WTC11 (cell line): Measurements from ENCODE around the gene FAM13C. TPM values are rescaled to one million over a fixed set of nuclear protein-coding genes. Genes with fewer than 3 reads are reported as not detected.

Experiments
- ATAC-seq: fragments of 200-7000 bp; cut with Tn5 transposase; 2 replicates; pipeline ENCODE4 v1.10.0; 2021; ENCODE audit warnings: mild to moderate bottlenecking, moderate library complexity
- CTCF ChIA-PET: fragments of 300-600 bp; sonication (Branson Sonifier 250); formaldehyde crosslinking; loops from one replicate; lab custom pipeline; 2021; ENCODE audit warnings: antibody characterized with exemption; lab: Charles Lee
- POLR2A ChIA-PET: fragments of 350-600 bp; sonication (Branson Sonifier 250); formaldehyde crosslinking; loops from one replicate; lab custom pipeline; 2021; ENCODE audit warnings: antibody characterized with exemption; lab: Charles Lee
- DNase-seq: peaks from one replicate; pipeline ENCODE4 v3.0.0; 2021; ENCODE audit warnings: low spot score
- H3K27ac Mint-ChIP-seq: 2 replicates; pipeline ENCODE4 v1.8.0; 2021; ENCODE audit warnings: mixed read lengths
- H3K27me3 Mint-ChIP-seq: 2 replicates; pipeline ENCODE4 v1.8.0; 2021; ENCODE audit warnings: low read depth, mild to moderate bottlenecking, moderate library complexity, mixed read lengths
- H3K36me3 Mint-ChIP-seq: 2 replicates; pipeline ENCODE4 v1.8.0; 2021; ENCODE audit warnings: mixed read lengths
- H3K4me1 Mint-ChIP-seq: 2 replicates; pipeline ENCODE4 v1.8.0; 2022; ENCODE audit warnings: mixed read lengths
- H3K4me3 Mint-ChIP-seq: 2 replicates; pipeline ENCODE4 v1.8.0; 2021; ENCODE audit warnings: mild to moderate bottlenecking, moderate library complexity, mixed read lengths
- H3K9me3 Mint-ChIP-seq: 2 replicates; pipeline ENCODE4 v1.8.0; 2021; ENCODE audit warnings: mixed read lengths
- ELF4 ChIP-seq: sonication (generic); formaldehyde crosslinking; IDR thresholded peaks from 2 replicates; pipeline ENCODE4 v1.8.1; 2022; ENCODE audit warnings: low read depth, mild to moderate bottlenecking, moderate library complexity, missing genetic modification reagents
- HMGA2 ChIP-seq: fragments of 250-450 bp; sonication (Bioruptor Pico); IDR thresholded peaks from 2 replicates; pipeline ENCODE4 v1.4.0; 2021; ENCODE audit warnings: mild to moderate bottlenecking, moderate library complexity
- JAZF1 ChIP-seq: fragments of 250-450 bp; sonication (Bioruptor Pico); IDR thresholded peaks from 2 replicates; pipeline ENCODE4 v1.9.0; 2021; ENCODE audit warnings: moderate library complexity, mild to moderate bottlenecking, inconsistent platforms
- JUN ChIP-seq: sonication (generic); formaldehyde crosslinking; IDR thresholded peaks from 2 replicates; pipeline ENCODE4 v1.8.0; 2023; ENCODE audit warnings: mild to moderate bottlenecking, missing genetic modification reagents
- MYBL2 ChIP-seq: sonication (generic); formaldehyde crosslinking; IDR thresholded peaks from 2 replicates; pipeline ENCODE4 v1.8.1; 2023; ENCODE audit warnings: mild to moderate bottlenecking, moderate library complexity, missing genetic modification reagents
- PRRX2 ChIP-seq: fragments of 250-450 bp; sonication (Bioruptor Pico); IDR thresholded peaks from 2 replicates; pipeline ENCODE4 v1.8.0; 2021; ENCODE audit warnings: mild to moderate bottlenecking
- TEAD1 ChIP-seq: sonication (generic); formaldehyde crosslinking; IDR thresholded peaks from 2 replicates; pipeline ENCODE4 v1.8.0; 2022; ENCODE audit warnings: mild to moderate bottlenecking, missing genetic modification reagents
- TEAD4 ChIP-seq: sonication (generic); formaldehyde crosslinking; IDR thresholded peaks from 2 replicates; pipeline ENCODE4 v1.8.0; 2022; ENCODE audit warnings: mild to moderate bottlenecking, missing genetic modification reagents
- TP53 ChIP-seq: sonication (generic); formaldehyde crosslinking; IDR thresholded peaks from 2 replicates; pipeline ENCODE4 v1.8.1; 2023; ENCODE audit warnings: mild to moderate bottlenecking, missing genetic modification reagents
- ZBTB21 ChIP-seq: sonication (generic); formaldehyde crosslinking; IDR thresholded peaks from 2 replicates; pipeline ENCODE4 v1.8.1; 2023; ENCODE audit warnings: mild to moderate bottlenecking, missing genetic modification reagents, borderline replicate concordance
- ZNF219 ChIP-seq: sonication (generic); formaldehyde crosslinking; IDR thresholded peaks from 2 replicates; pipeline ENCODE4 v1.8.0; 2023; ENCODE audit warnings: missing genetic modification reagents, mild to moderate bottlenecking, borderline replicate concordance
- ZNF317 ChIP-seq: sonication (generic); formaldehyde crosslinking; IDR thresholded peaks from 2 replicates; pipeline ENCODE4 v1.8.1; 2023; ENCODE audit warnings: low read depth, mild to moderate bottlenecking, moderate library complexity, missing genetic modification reagents, borderline replicate concordance
- ZNF671 ChIP-seq: fragments of 250-450 bp; sonication (Bioruptor Pico); IDR thresholded peaks from 2 replicates; pipeline ENCODE4 v1.8.0; 2021; ENCODE audit warnings: mild to moderate bottlenecking
- total RNA-seq: library from RNA; stranded (reverse); gene quantifications from 3 replicates; pipeline ENCODE4 v1.2.3, GENCODE V29; 2021
- TF ChIP-seq, protein P1 (sequence below): sonication (generic); formaldehyde crosslinking; conservative IDR thresholded peaks from 2 replicates; pipeline ENCODE4 v1.8.1; 2023; ENCODE audit warnings: mild to moderate bottlenecking, low read depth, missing genetic modification reagents, moderate library complexity
- TF ChIP-seq, protein P2 (sequence below): fragments of 250-450 bp; sonication (Bioruptor Pico); IDR thresholded peaks from 2 replicates; pipeline ENCODE4 v1.9.0; 2021; ENCODE audit warnings: mild to moderate bottlenecking, borderline replicate concordance
- TF ChIP-seq, protein P3 (sequence below): sonication (generic); formaldehyde crosslinking; IDR thresholded peaks from 2 replicates; pipeline ENCODE4 v1.8.0; 2022; ENCODE audit warnings: mild to moderate bottlenecking, missing genetic modification reagents
- TF ChIP-seq, protein P4 (sequence below): fragments of 250-450 bp; sonication (Bioruptor Pico); conservative IDR thresholded peaks from 2 replicates; pipeline ENCODE4 v1.9.0; 2021; ENCODE audit warnings: mild to moderate bottlenecking
- TF ChIP-seq, protein P5 (sequence below): sonication (generic); formaldehyde crosslinking; conservative IDR thresholded peaks from 2 replicates; pipeline ENCODE4 v1.8.1; 2022; ENCODE audit warnings: mild to moderate bottlenecking, missing genetic modification reagents
- TF ChIP-seq, protein P6 (sequence below): sonication (generic); formaldehyde crosslinking; IDR thresholded peaks from 2 replicates; pipeline ENCODE4 v1.8.1; 2023; ENCODE audit warnings: mild to moderate bottlenecking, missing genetic modification reagents, moderate library complexity
- TF ChIP-seq, protein P7 (sequence below): fragments of 250-450 bp; sonication (Bioruptor Pico); IDR thresholded peaks from 2 replicates; pipeline ENCODE4 v1.8.0; 2021; ENCODE audit warnings: mild to moderate bottlenecking

The FAM13C gene
- total RNA-seq, 1 experiment from 2014 or later, result 1.5 TPM

DNA sequence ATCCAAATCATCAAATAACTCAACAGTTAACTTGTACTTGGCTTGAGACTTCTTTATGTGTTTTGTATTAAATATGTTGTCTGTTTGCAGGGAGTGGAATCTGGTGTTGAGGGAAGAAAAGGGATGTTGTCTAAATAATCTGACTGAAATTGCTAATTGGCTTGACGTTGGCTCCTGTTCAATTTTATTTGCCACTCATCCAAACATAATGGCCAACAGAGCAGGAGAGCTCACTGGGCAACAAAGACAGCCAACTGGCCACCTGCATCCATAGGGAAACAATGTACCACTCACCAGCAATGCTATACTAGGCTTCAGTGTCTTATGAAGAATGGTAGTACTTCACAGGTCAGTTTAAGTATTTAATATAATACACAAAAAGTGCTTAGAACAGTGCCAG, 80.5 kb downstream of the FAM13C start:
- DNase-seq, result no peak
- POLR2A ChIA-PET, result no interaction called here

More for the DNA sequence above, 80.5 kb downstream of the FAM13C start:
- Mint-ChIP-seq H3K36me3 (no peaks in the 10 kb centered on the region), H3K4me1 (peaks cover 18% of the 10 kb centered on the region), H3K9me3 (0 out of 2 replicates have a peak, but pooled peaks cover 7% of the 10 kb centered on the region), H3K4me3 (no peak overlapping the region), H3K27me3 (no peaks in the 10 kb centered on the region), H3K27ac (no peak overlapping the region)
- no peak for ATAC-seq
- TF ChIP-seq HMGA2 (CRISPR knock-in tag), result no peak
- no peak for TF ChIP-seq JAZF1 (CRISPR knock-in tag)
- no peak for TF ChIP-seq MYBL2 (CRISPR knock-in tag)
- TF ChIP-seq, protein P1, sequence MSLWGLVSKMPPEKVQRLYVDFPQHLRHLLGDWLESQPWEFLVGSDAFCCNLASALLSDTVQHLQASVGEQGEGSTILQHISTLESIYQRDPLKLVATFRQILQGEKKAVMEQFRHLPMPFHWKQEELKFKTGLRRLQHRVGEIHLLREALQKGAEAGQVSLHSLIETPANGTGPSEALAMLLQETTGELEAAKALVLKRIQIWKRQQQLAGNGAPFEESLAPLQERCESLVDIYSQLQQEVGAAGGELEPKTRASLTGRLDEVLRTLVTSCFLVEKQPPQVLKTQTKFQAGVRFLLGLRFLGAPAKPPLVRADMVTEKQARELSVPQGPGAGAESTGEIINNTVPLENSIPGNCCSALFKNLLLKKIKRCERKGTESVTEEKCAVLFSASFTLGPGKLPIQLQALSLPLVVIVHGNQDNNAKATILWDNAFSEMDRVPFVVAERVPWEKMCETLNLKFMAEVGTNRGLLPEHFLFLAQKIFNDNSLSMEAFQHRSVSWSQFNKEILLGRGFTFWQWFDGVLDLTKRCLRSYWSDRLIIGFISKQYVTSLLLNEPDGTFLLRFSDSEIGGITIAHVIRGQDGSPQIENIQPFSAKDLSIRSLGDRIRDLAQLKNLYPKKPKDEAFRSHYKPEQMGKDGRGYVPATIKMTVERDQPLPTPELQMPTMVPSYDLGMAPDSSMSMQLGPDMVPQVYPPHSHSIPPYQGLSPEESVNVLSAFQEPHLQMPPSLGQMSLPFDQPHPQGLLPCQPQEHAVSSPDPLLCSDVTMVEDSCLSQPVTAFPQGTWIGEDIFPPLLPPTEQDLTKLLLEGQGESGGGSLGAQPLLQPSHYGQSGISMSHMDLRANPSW (CRISPR knock-in tag), result no peak
- TF ChIP-seq PRRX2 (CRISPR knock-in tag), result no peak
- TF ChIP-seq ZNF219 (CRISPR knock-in tag), result no peak
- no peak for TF ChIP-seq ZNF671 (CRISPR knock-in tag)
- TF ChIP-seq ZBTB21 (CRISPR knock-in tag), result no peak
- TF ChIP-seq JUN (CRISPR knock-in tag), result no peak
- TF ChIP-seq, protein P2, sequence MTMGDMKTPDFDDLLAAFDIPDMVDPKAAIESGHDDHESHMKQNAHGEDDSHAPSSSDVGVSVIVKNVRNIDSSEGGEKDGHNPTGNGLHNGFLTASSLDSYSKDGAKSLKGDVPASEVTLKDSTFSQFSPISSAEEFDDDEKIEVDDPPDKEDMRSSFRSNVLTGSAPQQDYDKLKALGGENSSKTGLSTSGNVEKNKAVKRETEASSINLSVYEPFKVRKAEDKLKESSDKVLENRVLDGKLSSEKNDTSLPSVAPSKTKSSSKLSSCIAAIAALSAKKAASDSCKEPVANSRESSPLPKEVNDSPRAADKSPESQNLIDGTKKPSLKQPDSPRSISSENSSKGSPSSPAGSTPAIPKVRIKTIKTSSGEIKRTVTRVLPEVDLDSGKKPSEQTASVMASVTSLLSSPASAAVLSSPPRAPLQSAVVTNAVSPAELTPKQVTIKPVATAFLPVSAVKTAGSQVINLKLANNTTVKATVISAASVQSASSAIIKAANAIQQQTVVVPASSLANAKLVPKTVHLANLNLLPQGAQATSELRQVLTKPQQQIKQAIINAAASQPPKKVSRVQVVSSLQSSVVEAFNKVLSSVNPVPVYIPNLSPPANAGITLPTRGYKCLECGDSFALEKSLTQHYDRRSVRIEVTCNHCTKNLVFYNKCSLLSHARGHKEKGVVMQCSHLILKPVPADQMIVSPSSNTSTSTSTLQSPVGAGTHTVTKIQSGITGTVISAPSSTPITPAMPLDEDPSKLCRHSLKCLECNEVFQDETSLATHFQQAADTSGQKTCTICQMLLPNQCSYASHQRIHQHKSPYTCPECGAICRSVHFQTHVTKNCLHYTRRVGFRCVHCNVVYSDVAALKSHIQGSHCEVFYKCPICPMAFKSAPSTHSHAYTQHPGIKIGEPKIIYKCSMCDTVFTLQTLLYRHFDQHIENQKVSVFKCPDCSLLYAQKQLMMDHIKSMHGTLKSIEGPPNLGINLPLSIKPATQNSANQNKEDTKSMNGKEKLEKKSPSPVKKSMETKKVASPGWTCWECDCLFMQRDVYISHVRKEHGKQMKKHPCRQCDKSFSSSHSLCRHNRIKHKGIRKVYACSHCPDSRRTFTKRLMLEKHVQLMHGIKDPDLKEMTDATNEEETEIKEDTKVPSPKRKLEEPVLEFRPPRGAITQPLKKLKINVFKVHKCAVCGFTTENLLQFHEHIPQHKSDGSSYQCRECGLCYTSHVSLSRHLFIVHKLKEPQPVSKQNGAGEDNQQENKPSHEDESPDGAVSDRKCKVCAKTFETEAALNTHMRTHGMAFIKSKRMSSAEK (CRISPR knock-in tag), result no peak
- TF ChIP-seq, protein P3, sequence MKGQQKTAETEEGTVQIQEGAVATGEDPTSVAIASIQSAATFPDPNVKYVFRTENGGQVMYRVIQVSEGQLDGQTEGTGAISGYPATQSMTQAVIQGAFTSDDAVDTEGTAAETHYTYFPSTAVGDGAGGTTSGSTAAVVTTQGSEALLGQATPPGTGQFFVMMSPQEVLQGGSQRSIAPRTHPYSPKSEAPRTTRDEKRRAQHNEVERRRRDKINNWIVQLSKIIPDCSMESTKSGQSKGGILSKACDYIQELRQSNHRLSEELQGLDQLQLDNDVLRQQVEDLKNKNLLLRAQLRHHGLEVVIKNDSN (CRISPR knock-in tag), result no peak
- TF ChIP-seq, protein P4, sequence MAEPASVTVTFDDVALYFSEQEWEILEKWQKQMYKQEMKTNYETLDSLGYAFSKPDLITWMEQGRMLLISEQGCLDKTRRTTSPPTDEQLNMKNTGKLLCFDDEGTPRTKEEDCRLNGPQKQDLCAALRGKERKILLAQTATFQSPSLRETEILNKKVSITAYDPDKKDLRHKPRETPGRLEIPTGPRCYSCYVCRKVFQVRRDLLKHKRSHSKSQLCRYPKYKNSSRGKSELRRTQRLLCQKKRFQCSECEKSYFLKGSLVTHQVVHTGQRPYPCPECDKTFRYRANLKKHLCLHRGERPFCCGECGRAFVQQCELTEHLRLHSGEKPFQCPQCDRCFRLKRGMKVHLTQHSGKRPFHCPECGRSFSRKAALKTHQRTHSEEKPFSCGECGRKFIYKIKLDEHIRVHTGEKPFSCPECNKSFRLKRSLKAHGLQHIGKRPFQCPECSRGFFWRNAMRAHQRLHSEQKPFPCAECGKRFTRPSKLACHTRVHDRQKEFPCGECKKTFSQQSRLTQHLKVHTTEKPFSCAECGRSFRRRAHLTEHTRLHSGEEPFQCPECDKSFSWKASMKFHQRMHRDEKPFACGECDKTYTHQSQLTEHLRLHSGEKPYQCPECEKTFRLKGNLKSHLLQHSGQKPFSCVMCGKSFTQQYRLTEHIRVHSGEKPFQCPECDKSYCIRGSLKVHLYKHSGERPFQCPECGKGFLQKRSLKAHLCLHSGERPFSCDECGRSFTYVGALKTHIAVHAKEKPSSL, result no peak
- TF ChIP-seq TP53, result no peak
- TF ChIP-seq, protein P5, sequence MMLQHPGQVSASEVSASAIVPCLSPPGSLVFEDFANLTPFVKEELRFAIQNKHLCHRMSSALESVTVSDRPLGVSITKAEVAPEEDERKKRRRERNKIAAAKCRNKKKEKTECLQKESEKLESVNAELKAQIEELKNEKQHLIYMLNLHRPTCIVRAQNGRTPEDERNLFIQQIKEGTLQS (CRISPR knock-in tag), result no peak
- TF ChIP-seq TEAD4 (CRISPR knock-in tag), result no peak
- TF ChIP-seq, protein P6, sequence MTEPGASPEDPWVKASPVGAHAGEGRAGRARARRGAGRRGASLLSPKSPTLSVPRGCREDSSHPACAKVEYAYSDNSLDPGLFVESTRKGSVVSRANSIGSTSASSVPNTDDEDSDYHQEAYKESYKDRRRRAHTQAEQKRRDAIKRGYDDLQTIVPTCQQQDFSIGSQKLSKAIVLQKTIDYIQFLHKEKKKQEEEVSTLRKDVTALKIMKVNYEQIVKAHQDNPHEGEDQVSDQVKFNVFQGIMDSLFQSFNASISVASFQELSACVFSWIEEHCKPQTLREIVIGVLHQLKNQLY (CRISPR knock-in tag), result no peak
- TF ChIP-seq ZNF317 (CRISPR knock-in tag), result no peak
- TF ChIP-seq, protein P7, sequence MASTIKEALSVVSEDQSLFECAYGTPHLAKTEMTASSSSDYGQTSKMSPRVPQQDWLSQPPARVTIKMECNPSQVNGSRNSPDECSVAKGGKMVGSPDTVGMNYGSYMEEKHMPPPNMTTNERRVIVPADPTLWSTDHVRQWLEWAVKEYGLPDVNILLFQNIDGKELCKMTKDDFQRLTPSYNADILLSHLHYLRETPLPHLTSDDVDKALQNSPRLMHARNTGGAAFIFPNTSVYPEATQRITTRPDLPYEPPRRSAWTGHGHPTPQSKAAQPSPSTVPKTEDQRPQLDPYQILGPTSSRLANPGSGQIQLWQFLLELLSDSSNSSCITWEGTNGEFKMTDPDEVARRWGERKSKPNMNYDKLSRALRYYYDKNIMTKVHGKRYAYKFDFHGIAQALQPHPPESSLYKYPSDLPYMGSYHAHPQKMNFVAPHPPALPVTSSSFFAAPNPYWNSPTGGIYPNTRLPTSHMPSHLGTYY (CRISPR knock-in tag), result no peak
- TF ChIP-seq ELF4 (CRISPR knock-in tag), result no peak
- no peak for TF ChIP-seq TEAD1 (CRISPR knock-in tag)
- CTCF ChIA-PET, result no interaction called here
